GM21528 (cell line): ENCODE measurements around the gene ESAM.

Experiments used
- ATAC-seq: cut with Tn5 transposase; IDR thresholded peaks from one replicate; pipeline ENCODE4 v1.9.1; 2021; ENCODE audit warnings: mild to moderate bottlenecking, moderate library complexity; ENCODE audit not compliant: unreplicated experiment, low FRiP score

The ESAM gene

GRCh38 chr11:124753624-124754023 lies 8.5 kb downstream of the ESAM start:
- no peak for ATAC-seq

- ATAC-seq: no peak
These were observed 8.9 kb downstream of the ESAM start for GRCh38 chr11:124753205-124753604.

GRCh38 chr11:124752471-124753102 lies 9.5 kb downstream of the ESAM start:
- ATAC-seq: no peak

DNA sequence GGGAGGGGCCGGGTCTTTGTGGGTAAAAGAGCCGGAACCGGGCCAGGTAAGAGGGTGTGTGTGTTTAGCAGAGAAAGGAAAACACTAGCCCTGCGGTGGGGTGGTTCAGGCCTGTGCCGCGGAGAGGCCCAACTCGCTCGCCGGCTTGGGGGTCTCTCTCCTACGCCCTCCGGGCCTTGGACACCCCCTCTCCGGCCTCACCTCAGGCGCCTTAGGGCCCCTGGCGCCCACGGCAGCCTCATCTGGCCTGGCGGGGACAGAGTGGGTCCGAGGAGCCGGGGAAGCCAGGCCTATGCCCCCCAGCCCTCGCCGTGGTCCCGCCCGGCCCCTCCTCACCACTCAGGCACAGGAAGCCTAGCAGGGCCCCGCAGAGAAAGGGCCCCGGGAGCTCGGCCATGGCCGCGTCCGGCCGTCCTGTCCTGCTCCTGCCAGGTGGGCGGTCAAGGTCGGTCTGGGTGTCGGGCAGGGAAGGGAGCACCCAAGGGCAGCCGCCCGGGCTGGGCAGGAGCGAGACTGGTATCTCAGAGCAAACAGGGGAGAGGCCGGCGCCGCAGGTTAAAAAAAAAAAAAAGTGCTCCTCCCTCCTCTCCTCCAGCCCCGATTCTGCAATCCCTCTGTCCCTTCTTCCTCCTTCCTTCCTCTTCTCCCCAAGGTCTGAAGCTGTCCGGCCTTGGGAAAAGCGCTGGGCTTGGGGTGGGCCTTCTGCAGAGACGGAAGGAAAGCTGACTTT lies 10.2 kb downstream of the ESAM start, which contains the start of gene VSIG2:
TSS of gene VSIG2 (minus strand) at position 515 of the 730 bp plus-strand sequence. CDS start at position 397, 118 bp downstream.
- ATAC-seq: no peak

DNA sequence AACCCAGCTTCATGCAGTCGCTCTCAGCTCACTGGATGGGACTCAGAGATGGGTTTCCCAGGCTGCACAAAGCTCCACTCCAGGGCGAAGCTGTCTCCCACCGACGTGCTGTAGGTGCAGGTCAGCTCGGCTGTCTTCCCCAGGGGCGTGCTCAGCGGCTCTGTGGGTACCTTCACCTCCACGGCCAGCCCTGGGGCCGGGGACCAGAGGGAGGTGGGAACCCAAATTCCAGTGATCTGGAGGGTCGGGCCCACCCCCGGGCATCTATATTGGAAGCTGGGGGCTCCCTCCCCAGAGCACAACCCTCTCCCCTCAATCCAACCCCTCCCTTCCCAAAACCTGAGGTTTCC lies 10.7 kb downstream of the ESAM start:
- no peak for ATAC-seq

DNA sequence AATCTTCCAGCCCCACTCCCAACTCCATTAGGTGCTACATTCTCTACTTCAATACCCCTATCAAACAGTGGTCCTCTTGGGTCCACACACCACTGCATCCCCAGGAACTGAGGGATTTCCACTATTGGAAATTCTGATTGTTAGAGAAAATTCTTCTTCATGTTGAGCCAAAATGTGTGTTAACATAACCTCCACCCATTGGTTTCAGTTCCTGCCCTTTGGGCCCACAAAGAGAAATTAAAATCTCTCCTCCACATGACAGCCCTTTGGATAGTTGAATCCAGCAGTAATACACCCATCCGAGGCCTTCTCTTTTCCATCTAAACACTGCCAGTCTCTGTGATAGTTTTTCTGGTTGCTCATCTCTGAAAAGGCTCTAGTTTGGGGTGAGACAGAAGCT lies 12.2 kb downstream of the ESAM start:
- no peak for ATAC-seq

DNA sequence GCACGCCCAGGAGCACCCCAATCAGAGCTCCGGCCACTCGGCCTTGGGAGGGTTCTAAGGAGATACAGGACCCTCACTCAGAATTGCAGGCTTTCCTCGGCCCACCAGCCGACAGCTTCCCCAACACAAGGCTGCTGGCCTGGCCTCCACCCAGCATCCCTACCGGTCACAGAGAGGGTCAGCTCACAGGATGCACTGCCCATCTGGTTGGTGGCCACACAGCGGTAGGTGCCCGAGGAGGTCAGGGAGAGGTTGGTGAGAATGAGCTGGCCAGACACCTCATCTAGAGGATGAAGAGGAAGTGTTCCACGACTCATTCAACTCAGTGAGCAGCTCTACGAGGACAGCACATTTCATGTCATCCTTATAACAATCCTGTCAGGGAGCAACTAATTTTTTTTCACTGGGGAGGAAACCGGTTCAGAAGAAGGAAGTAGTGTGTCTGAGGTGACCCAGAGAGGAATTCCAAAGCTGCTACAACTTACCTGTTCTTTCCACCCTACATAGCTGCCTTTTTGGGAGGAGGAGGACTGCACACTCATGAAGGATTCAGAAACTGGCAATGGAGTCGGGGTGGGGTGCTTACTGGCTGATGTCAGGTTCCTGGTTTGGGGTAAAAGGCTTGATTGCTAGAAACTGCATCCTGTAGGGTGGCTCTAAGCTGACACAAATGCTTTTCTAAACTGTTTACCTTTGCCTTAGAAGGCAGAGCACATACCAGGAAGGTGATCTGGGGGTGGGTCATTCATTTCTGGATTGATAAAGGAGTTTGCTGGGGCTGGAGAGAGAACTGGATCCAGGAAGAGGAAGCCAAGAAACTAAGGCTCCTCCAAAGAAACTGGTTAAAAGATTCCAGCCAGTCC lies 13.4 kb downstream of the ESAM start:
- no peak for ATAC-seq

DNA sequence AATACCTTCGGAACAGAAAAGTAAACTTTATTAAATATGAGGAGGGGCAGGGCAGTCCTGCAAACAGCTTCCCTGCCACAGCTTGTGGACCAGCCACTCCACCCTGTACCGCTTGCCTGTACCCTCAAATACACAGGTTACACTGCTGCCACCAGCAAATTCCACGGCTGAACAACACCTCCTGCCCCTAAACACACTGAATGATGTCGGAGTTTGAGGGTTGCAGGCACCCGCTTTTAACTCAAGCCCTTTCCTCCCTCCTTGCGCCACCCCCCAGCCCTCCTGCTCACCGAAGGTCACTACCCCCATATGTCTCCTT lies 14.0 kb downstream of the ESAM start:
- ATAC-seq: no peak

GRCh38 chr11:124747406-124748099 lies 14.5 kb downstream of the ESAM start:
- no peak for ATAC-seq

DNA sequence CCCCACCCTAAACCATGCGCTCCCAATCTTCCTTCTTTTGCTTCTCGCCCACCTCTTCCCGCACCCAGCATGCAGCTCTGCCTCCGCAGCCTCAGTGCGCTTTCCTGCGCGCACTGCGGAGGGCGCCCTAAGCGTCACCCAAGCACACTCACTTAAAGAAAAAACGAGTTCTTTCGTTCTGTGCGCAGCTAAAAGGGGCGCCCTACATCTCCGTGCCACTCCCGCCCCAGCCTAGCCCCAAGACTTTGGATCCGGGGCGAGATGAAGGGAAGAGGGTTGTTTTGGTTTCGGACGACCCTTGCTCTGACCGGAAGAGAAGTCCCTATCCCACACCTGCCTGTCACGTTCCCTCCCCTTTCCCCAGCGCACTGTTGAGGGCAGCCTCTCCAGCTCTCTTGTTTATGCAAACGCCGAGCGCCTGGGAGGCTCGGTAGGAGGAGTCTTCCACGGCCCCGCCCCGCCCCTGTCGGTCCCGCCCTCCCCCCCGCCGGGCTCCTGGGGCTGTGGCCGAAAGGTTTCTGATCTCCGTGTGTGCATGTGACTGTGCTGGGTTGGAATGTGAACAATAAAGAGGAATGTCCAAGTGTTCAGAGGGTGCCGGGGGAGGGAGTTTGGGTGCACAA lies 15.4 kb downstream of the ESAM start:
- ATAC-seq: peak; percentile 96

DNA sequence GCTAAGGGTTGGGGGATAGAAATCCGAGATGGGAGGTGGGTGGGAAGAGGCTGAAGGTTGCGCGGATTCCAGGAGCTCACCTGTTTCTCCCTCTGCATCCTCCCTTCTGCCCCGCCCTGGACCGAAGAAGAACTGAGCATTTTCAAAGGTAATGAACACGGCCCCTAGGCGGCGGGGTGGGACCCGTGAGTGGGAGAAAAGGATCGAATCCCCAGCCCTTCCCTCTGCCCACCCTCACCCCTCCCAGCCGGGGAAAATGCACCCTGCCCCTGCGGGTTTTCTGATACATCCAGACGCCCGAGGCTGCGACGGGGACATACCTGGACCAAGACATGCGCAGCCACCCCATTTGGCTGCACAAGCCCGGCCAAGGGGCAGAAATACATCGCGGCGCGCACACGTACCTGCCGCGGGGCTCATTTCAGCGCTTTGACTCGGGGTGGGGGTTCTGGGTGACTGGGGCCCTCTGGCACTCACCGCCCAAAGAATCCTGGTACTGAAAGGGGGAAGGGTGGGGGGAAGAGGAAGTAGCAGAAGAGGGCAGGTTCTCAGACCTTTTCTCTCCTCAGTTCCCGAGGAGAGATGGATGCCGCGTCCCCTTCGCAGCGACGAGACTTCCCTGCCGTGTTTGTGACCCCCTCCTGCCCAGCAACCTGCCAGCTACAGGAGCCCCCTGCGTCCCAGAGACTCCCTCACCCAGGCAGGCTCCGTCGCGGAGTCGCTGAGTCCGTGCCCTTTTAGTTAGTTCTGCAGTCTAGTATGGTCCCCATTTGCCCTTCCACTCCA lies 16.1 kb downstream of the ESAM start:
- peak; percentile 30 for ATAC-seq

GRCh38 chr11:124745270-124745834 lies 16.7 kb downstream of the ESAM start:
- ATAC-seq: no peak

- ATAC-seq: no peak
These were observed 19.0 kb downstream of the ESAM start for GRCh38 chr11:124743050-124743449.

GRCh38 chr11:124742555-124742954 lies 19.5 kb downstream of the ESAM start:
- ATAC-seq: no peak

DNA sequence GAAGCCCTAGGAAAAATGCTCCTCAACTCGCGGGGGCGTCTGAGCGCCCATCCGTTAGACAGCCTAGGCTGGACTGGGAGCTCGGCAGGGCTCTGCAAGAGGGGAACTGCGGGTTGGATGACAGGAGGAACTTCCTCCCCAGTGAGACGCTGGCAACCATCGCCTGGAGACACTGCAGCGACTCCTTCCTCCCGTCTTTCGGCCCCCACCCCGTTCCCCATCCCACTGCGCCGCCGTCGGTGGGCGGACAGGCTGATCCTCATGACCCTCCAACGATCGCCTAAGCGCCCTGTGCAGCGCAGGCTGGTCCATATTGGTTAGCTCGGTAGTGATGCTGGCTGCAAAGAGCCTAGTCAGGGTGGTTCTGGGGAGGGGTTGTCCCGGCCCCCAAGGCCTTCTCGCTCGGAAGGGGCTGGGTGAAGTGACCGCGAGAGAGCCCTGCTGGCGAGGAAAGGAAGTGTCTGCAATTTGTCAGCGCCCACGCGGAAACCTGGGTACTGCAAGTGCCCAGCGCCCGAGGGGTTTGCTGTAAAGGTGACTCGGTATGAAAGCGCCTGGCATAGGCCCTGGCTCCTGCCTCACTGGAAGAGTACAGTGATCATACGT lies 21.7 kb downstream of the ESAM start:
- peak; percentile 37 for ATAC-seq

DNA sequence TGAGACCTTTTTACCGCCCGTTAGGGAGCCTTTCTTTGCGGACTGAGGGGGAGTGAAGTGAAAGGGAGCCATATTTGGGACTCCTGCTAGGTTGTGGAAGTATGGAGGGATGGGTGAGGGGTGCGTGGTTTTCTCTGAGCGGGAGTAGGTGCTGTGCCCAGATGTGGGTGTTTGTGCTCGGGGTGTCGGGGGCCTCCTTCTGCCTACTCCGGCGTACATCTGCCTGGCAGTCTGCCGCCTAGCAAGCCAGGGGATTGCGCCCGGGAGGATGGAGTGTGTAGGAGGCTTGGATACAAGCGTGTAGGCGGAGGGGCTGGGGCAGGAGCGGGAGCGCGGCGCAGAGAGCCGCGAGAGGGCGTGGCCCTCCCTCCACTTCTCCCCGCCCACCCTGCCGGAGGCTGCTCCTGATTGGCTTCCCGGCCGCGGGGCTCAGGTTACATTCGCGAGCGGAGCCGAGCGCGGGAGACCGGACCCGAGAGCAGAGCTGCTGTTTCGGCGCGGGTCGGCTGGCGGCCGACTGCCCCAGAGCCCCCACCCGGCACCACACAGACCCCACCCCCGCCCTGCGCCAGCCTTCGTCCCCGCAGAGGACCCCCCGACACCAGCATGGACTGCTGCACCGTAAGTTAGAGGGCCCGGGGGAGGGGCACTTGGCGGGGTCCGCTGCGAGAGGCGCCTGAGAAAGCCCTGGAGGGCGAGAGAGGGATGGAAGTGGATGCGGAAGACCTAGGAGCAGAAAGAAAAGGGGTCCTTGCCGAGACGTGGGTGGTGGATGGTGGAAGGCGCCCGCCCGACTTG lies 22.4 kb downstream of the ESAM start, which contains the start of gene NRGN:
TSS of gene NRGN (plus strand) at position 464 of the 798 bp plus-strand sequence. CDS start at position 607, 143 bp downstream.
- peak; percentile 98 for ATAC-seq

GRCh38 chr11:124738713-124739478 lies 23.2 kb downstream of the ESAM start:
- ATAC-seq: no peak
